ENCODE results near the gene TPRX2.

Gene TPRX2

DNA sequence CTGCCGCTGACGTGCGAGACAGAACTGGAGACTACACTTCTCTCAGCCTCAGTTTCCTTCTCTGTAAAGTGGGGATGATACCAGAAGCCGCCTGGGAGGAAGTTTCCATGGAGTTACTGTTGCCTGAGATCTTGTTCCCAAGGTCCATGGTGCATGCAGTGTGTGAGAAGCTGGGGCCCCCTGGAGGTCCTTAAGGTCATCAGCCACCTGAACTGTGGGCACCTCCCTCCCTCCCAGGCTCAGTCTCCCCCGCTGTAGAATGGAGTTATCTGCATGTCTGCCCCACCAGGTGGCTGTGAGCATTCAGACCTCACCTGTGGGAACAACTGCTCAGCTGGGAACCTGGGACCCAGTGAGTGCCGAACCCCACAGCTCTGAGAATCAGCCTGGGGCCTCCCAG, 34.6 kb upstream of the TPRX2 start:
- H3K27ac ChIP-seq: no peak overlapping the region
- no peak for TF ChIP-seq ZFX (IDR thresholded peaks at IDR 0.05)
- TF ChIP-seq, protein P1, sequence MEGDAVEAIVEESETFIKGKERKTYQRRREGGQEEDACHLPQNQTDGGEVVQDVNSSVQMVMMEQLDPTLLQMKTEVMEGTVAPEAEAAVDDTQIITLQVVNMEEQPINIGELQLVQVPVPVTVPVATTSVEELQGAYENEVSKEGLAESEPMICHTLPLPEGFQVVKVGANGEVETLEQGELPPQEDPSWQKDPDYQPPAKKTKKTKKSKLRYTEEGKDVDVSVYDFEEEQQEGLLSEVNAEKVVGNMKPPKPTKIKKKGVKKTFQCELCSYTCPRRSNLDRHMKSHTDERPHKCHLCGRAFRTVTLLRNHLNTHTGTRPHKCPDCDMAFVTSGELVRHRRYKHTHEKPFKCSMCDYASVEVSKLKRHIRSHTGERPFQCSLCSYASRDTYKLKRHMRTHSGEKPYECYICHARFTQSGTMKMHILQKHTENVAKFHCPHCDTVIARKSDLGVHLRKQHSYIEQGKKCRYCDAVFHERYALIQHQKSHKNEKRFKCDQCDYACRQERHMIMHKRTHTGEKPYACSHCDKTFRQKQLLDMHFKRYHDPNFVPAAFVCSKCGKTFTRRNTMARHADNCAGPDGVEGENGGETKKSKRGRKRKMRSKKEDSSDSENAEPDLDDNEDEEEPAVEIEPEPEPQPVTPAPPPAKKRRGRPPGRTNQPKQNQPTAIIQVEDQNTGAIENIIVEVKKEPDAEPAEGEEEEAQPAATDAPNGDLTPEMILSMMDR (conservative IDR thresholded peaks at IDR 0.05): no peak

DNA sequence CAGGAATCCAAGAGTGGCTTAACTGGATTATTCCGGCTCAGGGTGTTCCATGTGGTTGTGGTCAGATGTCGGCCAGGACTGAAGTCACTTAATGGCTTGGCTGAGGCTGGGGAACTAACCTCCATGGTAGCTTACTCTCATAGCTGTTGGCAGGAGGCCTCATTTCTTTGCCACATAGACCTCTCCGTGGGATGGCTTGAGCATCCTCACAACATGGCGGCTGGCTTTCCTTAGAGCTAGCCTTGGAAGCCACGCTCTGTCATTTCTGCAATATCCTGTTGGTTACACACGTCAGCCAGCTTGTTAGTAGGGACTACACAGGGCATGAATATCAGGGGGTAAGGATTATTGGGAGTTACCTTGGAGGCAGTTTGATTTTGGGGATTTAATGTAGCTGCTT, 32.2 kb upstream of the TPRX2 start:
- no peak overlapping the region for H3K27ac ChIP-seq
- no peak for TF ChIP-seq ZFX (IDR thresholded peaks at IDR 0.05)
- TF ChIP-seq, protein P1 (conservative IDR thresholded peaks at IDR 0.05): no peak

DNA sequence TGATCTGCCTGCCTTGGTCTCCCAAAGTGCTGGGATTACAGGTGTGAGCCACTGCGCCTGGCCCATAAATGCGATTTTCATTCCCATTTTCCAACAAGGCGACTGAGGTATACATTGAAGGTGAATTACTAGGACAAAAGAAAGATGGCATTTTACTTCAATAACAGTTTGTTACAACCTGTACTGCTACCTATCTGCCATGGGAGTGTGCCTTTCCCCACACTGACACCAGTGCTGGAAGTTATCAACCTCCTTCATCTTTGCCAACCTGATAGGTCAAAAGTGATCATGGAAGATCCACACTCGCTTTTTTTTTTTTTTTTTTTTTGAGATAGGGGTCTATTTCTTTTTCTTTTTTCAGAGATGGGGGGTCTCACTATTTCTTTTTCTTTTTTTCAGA, 26.3 kb upstream of the TPRX2 start:
- TF ChIP-seq, protein P1 (conservative IDR thresholded peaks at IDR 0.05): no peak
- TF ChIP-seq ZFX (IDR thresholded peaks at IDR 0.05): no peak
- H3K27ac ChIP-seq: no peak overlapping the region

DNA sequence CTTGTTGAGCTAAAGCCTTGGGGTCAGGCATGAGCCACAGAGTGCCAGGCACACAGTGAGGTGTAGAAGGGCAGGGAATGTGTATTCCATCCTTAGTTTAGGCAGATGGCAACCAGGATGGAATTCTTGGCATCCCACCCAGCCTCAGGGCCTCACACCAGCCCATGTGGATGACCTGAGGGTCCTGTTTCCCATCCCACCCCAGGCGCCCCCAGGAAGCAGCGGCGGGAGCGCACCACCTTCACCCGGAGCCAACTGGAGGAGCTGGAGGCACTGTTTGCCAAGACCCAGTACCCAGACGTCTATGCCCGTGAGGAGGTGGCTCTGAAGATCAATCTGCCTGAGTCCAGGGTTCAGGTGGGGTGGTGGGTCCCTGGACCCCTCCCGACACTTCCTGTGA, 23.0 kb upstream of the TPRX2 start:
- H3K27ac ChIP-seq: no peak overlapping the region
- TF ChIP-seq ZFX (IDR thresholded peaks at IDR 0.05): no peak
- TF ChIP-seq, protein P1 (conservative IDR thresholded peaks at IDR 0.05): no peak

DNA sequence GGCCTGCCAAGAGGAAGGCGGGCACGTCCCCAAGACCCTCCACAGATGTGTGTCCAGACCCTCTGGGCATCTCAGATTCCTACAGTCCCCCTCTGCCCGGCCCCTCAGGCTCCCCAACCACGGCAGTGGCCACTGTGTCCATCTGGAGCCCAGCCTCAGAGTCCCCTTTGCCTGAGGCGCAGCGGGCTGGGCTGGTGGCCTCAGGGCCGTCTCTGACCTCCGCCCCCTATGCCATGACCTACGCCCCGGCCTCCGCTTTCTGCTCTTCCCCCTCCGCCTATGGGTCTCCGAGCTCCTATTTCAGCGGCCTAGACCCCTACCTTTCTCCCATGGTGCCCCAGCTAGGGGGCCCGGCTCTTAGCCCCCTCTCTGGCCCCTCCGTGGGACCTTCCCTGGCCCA, 19.6 kb upstream of the TPRX2 start:
- H3K27ac ChIP-seq: no peak overlapping the region
- no peak for TF ChIP-seq ZFX (IDR thresholded peaks at IDR 0.05)
- TF ChIP-seq, protein P1 (conservative IDR thresholded peaks at IDR 0.05): no peak

DNA sequence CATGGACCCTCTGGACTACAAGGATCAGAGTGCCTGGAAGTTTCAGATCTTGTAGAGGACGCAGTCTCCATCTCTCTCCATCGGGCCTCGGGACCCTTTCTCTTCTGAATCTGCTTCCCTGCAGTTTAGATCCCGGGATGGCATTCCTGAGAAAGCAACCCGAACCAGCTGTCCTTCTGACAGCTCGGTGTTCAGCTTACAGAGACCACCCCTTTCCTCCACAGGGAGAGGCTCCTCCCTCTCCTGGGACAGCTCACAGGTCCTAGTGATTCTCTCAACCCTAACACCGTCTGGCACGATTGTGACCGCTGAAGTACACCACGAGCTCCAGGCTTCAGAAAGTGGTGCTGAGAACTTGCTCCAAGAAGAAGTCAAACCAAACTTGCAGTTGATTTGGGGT, 19.1 kb upstream of the TPRX2 start:
- no peak for TF ChIP-seq ZFX (IDR thresholded peaks at IDR 0.05)
- TF ChIP-seq, protein P1 (conservative IDR thresholded peaks at IDR 0.05): no peak

DNA sequence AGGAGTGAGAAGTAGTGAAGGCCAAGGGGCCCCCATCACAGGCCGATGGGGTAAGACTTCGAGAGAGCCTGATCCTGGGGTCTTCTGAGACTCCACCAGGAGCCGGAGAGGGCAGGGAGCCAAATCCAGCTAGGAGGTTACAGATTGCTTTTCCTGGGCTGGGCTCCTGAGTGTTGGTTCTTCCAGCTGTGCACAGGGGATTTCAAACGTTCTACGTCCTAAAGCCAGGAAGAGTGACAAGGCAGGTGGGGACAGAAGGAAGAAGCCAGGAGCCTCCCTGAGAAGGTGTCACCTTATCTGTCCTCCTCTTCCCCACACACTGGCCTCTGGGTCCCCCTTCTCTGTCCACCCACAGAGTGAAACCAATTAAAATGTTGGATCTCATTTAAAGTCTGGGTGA, 16.1 kb upstream of the TPRX2 start:
- TF ChIP-seq, protein P1 (conservative IDR thresholded peaks at IDR 0.05): no peak
- no peak for TF ChIP-seq ZFX (IDR thresholded peaks at IDR 0.05)
- H3K27ac ChIP-seq: no peak overlapping the region

More for the DNA sequence above, 19.1 kb upstream of the TPRX2 start:
- no peak overlapping the region for H3K27ac ChIP-seq
